Suppressor macrophage treated with lipopolysaccharide for 4 hours (primary cell): ENCODE measurements around the gene DENND5A.
"Not testable (repeated sequence)": the region's sequence is repeated elsewhere in the genome, so short reads cannot be mapped to it uniquely, and the experiment has no call there.

Source experiments
- DNase-seq: peaks from one replicate; pipeline ENCODE4 v3.0.0-alpha.2; 2020

DENND5A gene

DNA sequence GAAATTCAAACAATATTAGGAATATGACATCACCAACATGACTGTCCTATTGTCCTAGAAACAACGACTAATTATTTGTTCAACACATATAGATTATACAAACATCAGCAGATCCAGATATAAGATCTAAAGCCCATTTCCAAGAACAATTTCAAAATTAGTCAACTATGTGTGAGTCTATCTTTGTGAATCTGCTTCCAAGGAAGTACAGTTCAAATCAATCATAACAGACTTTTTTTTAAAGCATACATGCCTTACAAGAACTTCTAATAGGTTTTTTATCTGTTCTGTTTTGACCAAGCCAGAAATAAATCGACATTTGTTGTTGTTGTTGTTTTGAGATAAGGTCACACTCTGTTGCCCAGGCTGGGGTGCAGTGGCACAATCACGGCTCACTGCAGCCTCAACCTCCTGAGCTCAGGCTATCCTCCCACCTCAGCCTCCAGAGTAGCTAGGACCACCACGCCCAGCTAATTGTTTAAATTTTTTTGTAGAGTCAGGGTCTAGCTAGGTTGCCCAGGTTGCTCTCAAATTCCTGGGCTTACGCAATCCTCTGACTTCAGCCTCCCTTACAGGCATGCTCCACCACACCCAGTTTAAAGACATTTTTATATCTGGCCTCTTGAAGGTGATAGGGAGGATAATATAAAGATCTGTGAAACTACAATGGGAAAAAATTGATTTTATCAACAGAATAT lies 54.8 kb downstream of the DENND5A start:
- no peak for DNase-seq

DNA sequence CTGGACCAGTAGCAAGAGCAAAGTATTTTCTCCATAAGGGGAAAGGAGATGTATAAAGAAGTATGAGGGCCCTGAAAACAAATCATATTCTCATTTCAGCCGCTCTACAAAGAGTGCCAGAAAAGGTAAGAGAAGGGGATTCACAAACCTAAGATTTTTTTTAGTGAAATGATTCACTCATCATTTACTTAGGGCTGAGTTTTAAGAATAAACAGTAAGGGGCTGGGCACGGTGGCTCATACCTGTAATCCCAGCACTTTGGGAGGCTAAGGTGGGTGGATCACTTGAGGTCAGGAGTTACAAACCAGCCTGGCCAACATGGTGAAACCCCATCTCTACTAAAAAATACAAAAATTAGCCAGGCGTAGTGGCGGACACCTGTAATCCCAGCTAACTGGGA lies 55.5 kb downstream of the DENND5A start:
- not testable (repeated sequence) for DNase-seq

- DNase-seq: no peak
Observed at GRCh38 chr11:9208726-9209501, 56.2 kb downstream of the DENND5A start.

- no peak for DNase-seq
Observed at GRCh38 chr11:9207229-9207628, 57.9 kb downstream of the DENND5A start.

DNA sequence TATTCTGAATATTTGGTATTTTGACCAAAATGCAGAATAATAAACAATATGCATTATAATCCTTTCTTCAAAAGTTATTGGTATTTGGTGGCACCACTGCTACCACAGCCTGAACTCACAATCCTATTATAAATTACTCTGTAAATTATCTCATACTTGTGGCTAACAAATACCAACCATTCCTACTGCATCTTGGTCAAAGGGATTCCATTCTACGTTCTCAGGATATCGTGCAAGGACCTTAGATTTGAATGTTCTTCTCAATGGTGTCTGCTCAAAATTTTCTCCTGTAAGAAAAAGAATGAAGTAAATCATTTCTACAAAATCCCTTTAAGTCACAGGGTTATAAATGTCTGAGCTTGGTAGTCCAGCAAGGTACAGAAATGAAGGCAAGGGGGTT lies 58.7 kb downstream of the DENND5A start:
- no peak for DNase-seq

- no peak for DNase-seq
Observed at GRCh38 chr11:9203691-9204311, 61.3 kb downstream of the DENND5A start.

DNA sequence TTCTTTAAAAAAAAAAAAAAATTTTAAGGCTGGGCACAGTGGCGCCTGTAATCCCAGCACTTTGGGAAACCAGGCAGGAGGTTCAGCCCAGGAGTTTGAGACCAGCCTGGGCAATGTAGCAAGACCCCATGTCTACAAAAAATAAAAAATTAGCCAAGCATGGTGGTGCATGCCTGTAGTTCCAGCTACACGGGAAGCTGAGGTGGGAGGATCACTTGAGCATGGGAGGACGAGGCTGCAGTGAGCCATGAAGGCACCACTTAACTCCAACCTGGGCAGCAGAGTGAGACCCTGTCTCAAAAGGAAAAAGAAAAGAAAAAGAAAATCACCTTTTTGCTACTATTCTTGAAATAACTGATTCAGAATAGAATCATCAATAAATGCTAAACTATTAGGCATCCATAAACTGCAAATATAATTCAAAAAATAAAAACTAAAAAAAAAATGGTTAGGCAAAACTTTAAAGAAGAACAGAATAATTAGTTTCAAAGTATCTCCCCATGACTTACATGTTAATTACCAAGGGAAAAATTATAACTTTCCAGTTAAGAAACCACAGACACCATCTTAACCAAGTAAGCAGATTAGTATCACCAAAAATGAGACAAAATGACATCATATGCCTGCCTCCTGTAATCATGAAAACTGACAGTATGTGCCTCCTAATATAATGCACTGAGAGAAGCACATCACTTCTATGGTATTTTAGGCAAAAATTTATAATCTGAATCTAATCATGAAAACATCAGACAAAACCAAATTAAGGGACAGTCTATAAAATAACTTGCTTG lies 63.6 kb downstream of the DENND5A start:
- DNase-seq: no peak

- no peak for DNase-seq
Observed at GRCh38 chr11:9200471-9200870, 64.7 kb downstream of the DENND5A start.

DNA sequence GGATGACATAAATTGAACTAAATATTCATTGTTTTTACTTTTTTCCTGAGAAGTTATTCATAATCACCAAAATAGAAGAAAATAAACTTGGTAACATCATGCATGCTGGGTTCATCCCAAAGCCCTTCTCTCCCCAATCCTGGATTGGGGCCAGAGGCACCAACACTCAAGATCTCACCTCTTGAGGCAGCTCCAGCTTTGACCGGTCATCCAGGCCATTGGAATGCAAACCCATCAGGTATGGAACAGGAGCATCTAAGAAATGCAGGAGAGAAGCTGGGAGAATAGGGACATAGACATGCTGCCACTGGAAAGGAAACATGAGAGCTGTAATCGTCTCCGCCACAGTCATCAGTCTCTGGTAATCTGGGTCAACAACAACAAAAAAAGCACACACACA lies 71.8 kb downstream of the DENND5A start:
- no peak for DNase-seq

DNA sequence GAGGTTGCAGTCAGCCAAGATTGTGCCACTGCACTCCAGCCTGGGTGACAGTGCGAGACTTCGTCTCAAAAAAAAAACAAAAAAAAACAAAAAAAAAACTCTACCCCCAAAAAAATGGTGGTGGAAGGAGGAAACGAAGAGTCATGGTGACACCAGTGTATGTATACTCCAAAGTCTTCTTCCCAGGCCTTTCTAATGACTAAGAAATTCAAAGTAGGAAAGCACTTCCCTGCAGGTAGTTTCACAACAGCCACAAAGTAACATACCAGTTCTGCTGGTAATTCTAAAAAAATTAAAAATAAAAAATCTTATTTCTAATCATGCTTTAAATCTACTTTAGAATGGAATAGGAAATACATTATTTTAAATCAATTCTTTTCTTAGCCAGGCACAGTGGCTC lies 72.6 kb downstream of the DENND5A start:
- DNase-seq: no peak

GRCh38 chr11:9190326-9191016 lies 74.7 kb downstream of the DENND5A start:
- DNase-seq: not testable (repeated sequence)

- not testable (repeated sequence) for DNase-seq
Observed at GRCh38 chr11:9188860-9189259, 76.3 kb downstream of the DENND5A start.

- DNase-seq: no peak
Observed at GRCh38 chr11:9187616-9188015, 77.5 kb downstream of the DENND5A start.

- no peak for DNase-seq
Observed at GRCh38 chr11:9184516-9184915, 80.6 kb downstream of the DENND5A start.

- DNase-seq: no peak
Observed at GRCh38 chr11:9182180-9182871, 82.8 kb downstream of the DENND5A start.

- DNase-seq: peak; percentile 10
Observed at GRCh38 chr11:9180784-9181183, 84.4 kb downstream of the DENND5A start.

GRCh38 chr11:9179141-9179540 lies 86.0 kb downstream of the DENND5A start:
- no peak for DNase-seq

DNA sequence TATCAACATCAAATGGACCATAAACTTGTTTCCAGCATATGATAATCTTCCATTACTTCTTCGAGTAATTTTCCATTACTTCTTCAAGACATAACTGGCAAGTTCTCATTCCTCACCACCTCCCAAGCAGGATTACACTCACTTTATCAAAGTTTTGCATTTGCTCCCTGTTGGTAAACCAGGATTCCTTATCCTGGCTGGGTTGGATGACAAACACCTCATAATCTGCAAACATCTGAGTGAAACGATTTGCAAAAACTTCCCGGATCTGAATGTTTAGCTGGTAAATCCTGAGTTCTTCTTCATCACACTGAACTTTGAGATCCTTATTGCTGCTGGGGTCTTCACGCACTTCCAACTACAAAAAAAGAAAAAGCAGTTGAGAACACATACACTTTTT lies 86.4 kb downstream of the DENND5A start:
- no peak for DNase-seq

- no peak for DNase-seq
Observed at GRCh38 chr11:9177438-9178091, 87.6 kb downstream of the DENND5A start.

GRCh38 chr11:9176550-9176949 lies 88.6 kb downstream of the DENND5A start:
- no peak for DNase-seq

GRCh38 chr11:9176136-9176535 lies 89.0 kb downstream of the DENND5A start:
- DNase-seq: no peak
